ENCODE data around the gene RFK.
"Not testable (repeated sequence)": the region's sequence is repeated elsewhere in the genome, so short reads cannot be mapped to it uniquely, and the experiment has no call there.

- TF ChIP-seq, protein P1, sequence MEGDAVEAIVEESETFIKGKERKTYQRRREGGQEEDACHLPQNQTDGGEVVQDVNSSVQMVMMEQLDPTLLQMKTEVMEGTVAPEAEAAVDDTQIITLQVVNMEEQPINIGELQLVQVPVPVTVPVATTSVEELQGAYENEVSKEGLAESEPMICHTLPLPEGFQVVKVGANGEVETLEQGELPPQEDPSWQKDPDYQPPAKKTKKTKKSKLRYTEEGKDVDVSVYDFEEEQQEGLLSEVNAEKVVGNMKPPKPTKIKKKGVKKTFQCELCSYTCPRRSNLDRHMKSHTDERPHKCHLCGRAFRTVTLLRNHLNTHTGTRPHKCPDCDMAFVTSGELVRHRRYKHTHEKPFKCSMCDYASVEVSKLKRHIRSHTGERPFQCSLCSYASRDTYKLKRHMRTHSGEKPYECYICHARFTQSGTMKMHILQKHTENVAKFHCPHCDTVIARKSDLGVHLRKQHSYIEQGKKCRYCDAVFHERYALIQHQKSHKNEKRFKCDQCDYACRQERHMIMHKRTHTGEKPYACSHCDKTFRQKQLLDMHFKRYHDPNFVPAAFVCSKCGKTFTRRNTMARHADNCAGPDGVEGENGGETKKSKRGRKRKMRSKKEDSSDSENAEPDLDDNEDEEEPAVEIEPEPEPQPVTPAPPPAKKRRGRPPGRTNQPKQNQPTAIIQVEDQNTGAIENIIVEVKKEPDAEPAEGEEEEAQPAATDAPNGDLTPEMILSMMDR (IDR thresholded peaks at IDR 0.05) = not testable (repeated sequence)
- TF ChIP-seq POLR2A (IDR thresholded peaks at IDR 0.05) = not testable (repeated sequence)
Observed at GRCh38 chr9:76437017-76437699, 42.9 kb upstream of the RFK start.
